Activated CD8-positive, alpha-beta T cell treated with anti-CD3 and anti-CD28 coated beads, Interleukin-2, amount 10 ng/mL, durations not matched to agents 7 days and 5 days (primary cell): ENCODE results near the gene TSPAN9. TPM values are rescaled to one million over a fixed set of nuclear protein-coding genes. Genes with fewer than 3 reads are reported as not detected.

Experiments
- ATAC-seq: fragments of 150-1000 bp; cut with Tn5 transposase; one replicate; pipeline ENCODE4 v1.10.0; 2021; ENCODE audit warnings: moderate library complexity
- CTCF ChIA-PET: fragments of 350-600 bp; sonication (Branson Sonifier 250); formaldehyde crosslinking; loops from one replicate; lab custom pipeline; 2021; ENCODE audit warnings: antibody characterized with exemption; lab: Charles Lee
- POLR2A ChIA-PET: fragments of 350-600 bp; sonication (Branson Sonifier 250); formaldehyde crosslinking; loops from one replicate; lab custom pipeline; 2021; ENCODE audit warnings: antibody characterized with exemption; lab: Charles Lee
- DNase-seq: peaks from one replicate; pipeline ENCODE4 v3.0.0-alpha.2; 2020
- H3K27ac Mint-ChIP-seq: one replicate; pipeline ENCODE4 v1.8.0; 2021; ENCODE audit warnings: mild to moderate bottlenecking, mixed read lengths
- H3K27me3 Mint-ChIP-seq: one replicate; pipeline ENCODE4 v1.8.0; 2021; ENCODE audit warnings: low read depth, mixed read lengths
- H3K36me3 Mint-ChIP-seq: one replicate; pipeline ENCODE4 v1.8.0; 2021; ENCODE audit warnings: low read depth, mixed read lengths
- H3K4me1 Mint-ChIP-seq: one replicate; pipeline ENCODE4 v1.8.0; 2021; ENCODE audit warnings: low read depth, mixed read lengths
- H3K4me3 Mint-ChIP-seq: one replicate; pipeline ENCODE4 v1.8.0; 2021; ENCODE audit warnings: mild to moderate bottlenecking, mixed read lengths
- H3K9me3 Mint-ChIP-seq: one replicate; pipeline ENCODE4 v1.8.0; 2022; ENCODE audit warnings: mixed read lengths; ENCODE audit not compliant: insufficient read depth
- total RNA-seq, 2 experiments: library from RNA; stranded (reverse); gene quantifications; one replicate each; pipeline ENCODE4 v1.2.3, GENCODE V29; 2021

TSPAN9 gene
- total RNA-seq, 2 experiments from 2014 or later = not detected

DNA sequence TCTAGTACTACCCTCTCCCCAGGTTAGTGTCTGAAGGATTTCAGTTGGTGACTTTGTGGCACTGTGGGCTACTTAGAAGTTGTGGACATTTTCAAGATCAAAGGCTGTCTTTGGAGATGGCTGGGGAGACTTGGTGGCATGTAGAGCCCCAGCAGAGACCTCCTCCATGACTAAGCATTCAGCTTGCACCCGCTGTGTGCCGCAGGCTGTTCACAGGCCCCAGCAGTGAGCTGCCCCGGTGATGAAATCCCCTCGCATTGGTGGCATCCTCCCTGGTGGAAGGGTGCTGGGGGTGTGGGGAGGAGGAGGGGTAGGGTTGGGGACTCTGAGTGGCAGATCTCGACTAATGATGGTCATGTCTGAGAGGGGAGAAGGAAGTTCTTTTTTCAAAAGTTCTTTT, 173.9 kb downstream of the TSPAN9 start:
- ATAC-seq = no peak
- ChIA-PET POLR2A (no interaction called here), CTCF (interaction anchor here (1.2 kb wide), 1 partner anchor 25 kb away, joined by 3 read pairs; no protein-coding TSS in a partner anchor)
- Mint-ChIP-seq H3K27ac (no peak overlapping the region), H3K4me1 (peaks cover 10% of the 10 kb centered on the region), H3K9me3 (no peaks in the 10 kb centered on the region), H3K27me3 (peaks cover 10% of the 10 kb centered on the region), H3K36me3 (no peaks in the 10 kb centered on the region), H3K4me3 (no peak overlapping the region)
- no peak for DNase-seq

DNA sequence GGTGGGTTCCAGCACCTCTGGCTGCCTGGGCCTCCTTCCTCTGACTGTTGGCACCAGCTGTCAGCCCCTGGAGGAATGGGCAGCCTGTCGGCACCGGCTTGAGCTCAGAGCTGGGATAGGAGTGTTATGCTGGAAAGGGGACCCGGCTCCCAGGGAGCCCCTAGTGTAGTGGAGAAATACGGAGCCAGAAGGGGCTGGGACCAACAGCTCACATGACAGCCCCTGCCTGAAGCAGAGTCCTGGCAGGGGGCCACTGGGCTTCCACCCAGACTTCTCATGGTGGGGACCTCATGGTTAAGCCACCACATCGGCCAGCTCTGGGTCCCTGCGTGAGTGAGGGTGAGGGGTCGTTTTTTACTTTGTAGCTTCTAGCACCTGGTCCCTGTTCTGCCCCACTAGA, 174.5 kb downstream of the TSPAN9 start:
- ChIA-PET POLR2A (no interaction called here), CTCF (interaction anchor here (1.2 kb wide), 1 partner anchor 24 kb away, joined by 3 read pairs; no protein-coding TSS in a partner anchor)
- Mint-ChIP-seq H3K9me3 (no peaks in the 10 kb centered on the region), H3K36me3 (no peaks in the 10 kb centered on the region), H3K27me3 (peaks cover 10% of the 10 kb centered on the region), H3K4me3 (no peak overlapping the region), H3K4me1 (peaks cover 10% of the 10 kb centered on the region), H3K27ac (no peak overlapping the region)
- ATAC-seq (no peak), DNase-seq (no peak)

DNA sequence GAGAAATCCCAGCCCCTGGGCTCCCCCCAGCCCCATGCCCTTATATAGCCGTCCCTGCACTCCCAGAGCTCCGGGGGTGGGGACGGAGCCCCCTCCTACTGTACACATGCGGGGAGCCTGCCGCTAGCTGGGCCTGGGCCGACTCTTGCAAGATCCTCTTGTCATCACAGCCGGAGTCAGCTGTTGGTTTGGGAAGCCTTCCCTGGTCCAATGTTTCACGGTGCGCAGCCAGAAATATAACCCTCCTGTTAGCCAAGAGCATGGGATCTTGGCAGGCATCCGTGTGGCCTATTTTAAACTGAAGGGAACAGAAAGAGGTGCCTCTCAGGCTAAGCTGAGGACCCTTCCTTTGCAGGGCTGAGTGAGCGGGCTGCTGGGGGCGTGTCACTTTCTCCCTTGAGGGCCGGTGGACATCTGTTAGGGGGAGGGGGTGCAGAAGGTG, 175.3 kb downstream of the TSPAN9 start:
- H3K4me1 Mint-ChIP-seq = peaks cover 10% of the 10 kb centered on the region
- CTCF ChIA-PET = interaction anchor here (1.2 kb wide), 1 partner anchor 23 kb away, joined by 3 read pairs; no protein-coding TSS in a partner anchor
- no peaks in the 10 kb centered on the region for H3K36me3 Mint-ChIP-seq

DNA sequence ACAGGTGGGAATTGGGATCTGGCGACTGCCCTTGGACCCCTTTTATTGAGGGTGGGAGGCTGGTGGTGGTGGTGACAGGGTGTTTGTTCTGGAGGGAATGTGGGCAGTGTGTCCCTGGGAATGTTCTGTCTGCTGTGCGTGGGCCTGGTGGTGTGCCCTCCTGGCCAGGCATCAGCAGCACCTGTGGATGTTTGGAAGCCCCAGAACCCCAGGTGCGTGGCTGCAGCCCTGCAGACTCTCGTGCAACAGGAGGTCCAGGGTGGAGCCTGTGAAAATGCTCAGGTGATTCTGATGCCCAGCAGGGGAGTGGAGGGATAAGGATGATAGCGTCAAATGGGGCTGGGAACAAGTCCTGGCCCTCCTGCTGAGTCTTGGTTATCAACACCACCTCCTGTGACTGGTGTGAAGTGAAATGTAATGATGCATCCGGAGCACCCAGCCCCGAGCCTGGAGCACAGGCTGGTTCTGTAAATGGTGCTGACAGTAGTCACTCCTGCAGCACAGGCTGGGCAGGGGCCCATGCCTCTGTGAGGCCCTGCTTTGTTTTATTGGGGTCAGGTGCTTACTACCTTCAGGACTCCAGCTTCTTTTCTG, 176.6 kb downstream of the TSPAN9 start:
- CTCF ChIA-PET = no interaction called here
- H3K4me1 Mint-ChIP-seq = peaks cover 8% of the 10 kb centered on the region
- no peak for ATAC-seq

More for the DNA sequence above, 175.3 kb downstream of the TSPAN9 start:
- POLR2A ChIA-PET = no interaction called here
- ATAC-seq (no peak), DNase-seq (no peak)
- H3K9me3 Mint-ChIP-seq = no peaks in the 10 kb centered on the region
- no peak overlapping the region for H3K4me3 Mint-ChIP-seq
- H3K27ac Mint-ChIP-seq = no peak overlapping the region
- H3K27me3 Mint-ChIP-seq = peaks cover 10% of the 10 kb centered on the region

DNA sequence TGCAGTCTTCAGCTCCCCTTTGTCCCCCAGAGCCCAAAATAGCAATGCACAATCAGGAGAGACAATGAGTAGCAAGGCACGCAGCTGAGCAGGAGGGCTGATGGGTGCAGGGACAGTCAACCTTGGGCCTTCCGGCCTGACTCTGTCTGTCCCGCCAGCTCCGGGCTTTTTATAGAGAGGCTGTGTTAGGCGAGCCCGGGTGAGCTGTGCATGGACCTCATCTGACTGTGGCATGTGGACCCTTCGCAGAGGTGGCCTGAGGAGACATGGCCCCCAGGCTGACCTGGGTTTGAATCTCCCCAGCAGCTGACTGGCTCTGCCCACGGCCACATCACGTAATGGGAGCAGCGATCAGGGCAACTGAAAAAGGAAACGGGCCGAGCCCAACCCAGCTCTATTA, 177.9 kb downstream of the TSPAN9 start:
- no peaks in the 10 kb centered on the region for H3K36me3 Mint-ChIP-seq
- POLR2A ChIA-PET = no interaction called here
- no peak overlapping the region for H3K27ac Mint-ChIP-seq
- no peak overlapping the region for H3K4me3 Mint-ChIP-seq
- CTCF ChIA-PET = interaction anchor here (0.8 kb wide), 1 partner anchor 27 kb away, joined by 3 read pairs; no protein-coding TSS in a partner anchor
- H3K4me1 Mint-ChIP-seq = no peaks in the 10 kb centered on the region
- no peaks in the 10 kb centered on the region for H3K9me3 Mint-ChIP-seq
- no peak for DNase-seq
- peaks cover 2% of the 10 kb centered on the region for H3K27me3 Mint-ChIP-seq
- ATAC-seq = no peak

More for the DNA sequence above, 176.6 kb downstream of the TSPAN9 start:
- H3K36me3 Mint-ChIP-seq = no peaks in the 10 kb centered on the region
- H3K4me3 Mint-ChIP-seq = no peak overlapping the region
- H3K9me3 Mint-ChIP-seq = no peaks in the 10 kb centered on the region
- POLR2A ChIA-PET = no interaction called here
- no peak overlapping the region for H3K27ac Mint-ChIP-seq
- H3K27me3 Mint-ChIP-seq = peaks cover 9% of the 10 kb centered on the region
- DNase-seq = no peak

DNA sequence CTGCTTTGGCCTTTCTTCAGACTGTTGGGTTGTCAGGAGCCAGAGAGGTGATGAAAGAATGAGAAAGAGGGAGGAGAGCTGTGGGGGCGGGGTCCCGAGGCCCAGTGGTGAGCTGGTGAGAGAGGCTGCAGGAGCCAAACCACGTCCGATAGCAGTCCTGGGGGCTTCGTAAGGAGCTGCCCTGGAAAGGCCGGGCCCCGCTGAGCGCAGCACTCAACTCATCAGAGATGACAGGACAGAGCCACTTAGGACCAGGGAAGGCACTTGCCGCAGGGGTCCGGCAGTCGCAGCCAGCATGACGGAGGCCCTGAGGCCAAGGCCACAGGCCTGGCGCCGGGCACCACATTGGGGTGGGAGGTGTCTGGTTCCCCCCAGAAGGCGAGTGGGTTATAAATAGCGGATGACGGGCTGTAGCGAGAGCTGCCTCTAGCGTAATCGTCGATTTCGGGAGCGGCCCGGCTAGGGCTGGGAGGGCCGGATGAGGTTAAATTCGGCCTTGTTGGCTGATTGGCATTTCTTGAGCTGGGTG, 179.0 kb downstream of the TSPAN9 start:
- ATAC-seq = no peak
- POLR2A ChIA-PET = no interaction called here
- DNase-seq = no peak
- no peaks in the 10 kb centered on the region for H3K36me3 Mint-ChIP-seq
- H3K4me3 Mint-ChIP-seq = no peak overlapping the region
- H3K27me3 Mint-ChIP-seq = no peaks in the 10 kb centered on the region
- CTCF ChIA-PET = interaction anchor here (1.0 to 1.4 kb wide), 3 partner anchors 19 to 44 kb away, joined by 3 to 5 read pairs (median 4); no protein-coding TSS in a partner anchor
- no peaks in the 10 kb centered on the region for H3K9me3 Mint-ChIP-seq
- H3K27ac Mint-ChIP-seq = no peak overlapping the region
- H3K4me1 Mint-ChIP-seq = no peaks in the 10 kb centered on the region

DNA sequence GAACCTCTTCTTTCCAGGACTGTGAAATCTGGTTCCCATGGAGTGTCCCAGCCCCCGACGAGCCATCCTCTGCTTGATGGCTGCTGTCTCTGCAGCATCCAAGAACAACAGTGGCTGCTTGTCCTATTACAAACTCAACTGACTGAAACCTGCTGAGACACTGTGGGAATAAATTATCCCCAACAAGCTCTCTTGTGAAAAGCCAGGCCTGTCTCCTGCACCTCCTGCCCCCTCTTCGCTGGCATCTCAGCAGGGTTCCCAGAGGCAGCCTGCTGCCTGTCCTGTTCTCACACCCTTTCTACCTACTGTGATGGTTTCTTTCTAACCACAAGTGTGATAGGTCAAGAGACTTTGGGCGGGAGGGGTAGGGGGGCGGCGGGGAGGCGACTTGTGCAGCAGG, 180.2 kb downstream of the TSPAN9 start:
- no peak for DNase-seq
- Mint-ChIP-seq H3K4me3 (no peak overlapping the region), H3K27ac (no peak overlapping the region), H3K9me3 (no peaks in the 10 kb centered on the region), H3K36me3 (no peaks in the 10 kb centered on the region), H3K27me3 (no peaks in the 10 kb centered on the region), H3K4me1 (no peaks in the 10 kb centered on the region)
- POLR2A ChIA-PET = interaction anchor here (0.5 kb wide), 1 partner anchor 215 kb away, joined by 3 read pairs; no protein-coding TSS in a partner anchor
- CTCF ChIA-PET = interaction anchor here (1.4 kb wide), 1 partner anchor 18 kb away, joined by 5 read pairs; no protein-coding TSS in a partner anchor
- no peak for ATAC-seq

DNA sequence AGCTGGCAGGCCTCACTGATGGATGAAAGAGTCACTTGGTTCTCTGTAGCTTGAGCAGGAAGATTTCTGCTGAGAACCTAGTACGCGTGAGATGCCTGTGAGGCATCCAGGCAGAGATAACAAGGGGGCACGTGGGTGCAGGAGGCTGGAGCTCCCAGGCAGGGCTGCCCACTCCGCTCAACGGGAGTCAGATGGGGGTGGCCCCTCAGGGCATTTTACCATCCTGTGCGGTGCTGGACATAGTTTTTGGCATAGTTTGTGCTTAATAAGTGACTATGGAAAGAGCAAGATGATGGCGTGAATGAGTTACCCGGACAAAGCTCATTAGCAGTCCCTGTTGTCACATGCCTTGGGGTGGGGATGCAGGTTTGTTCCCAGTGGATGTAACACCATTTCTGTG, 182.8 kb downstream of the TSPAN9 start:
- H3K27me3 Mint-ChIP-seq = no peaks in the 10 kb centered on the region
- H3K4me1 Mint-ChIP-seq = no peaks in the 10 kb centered on the region
- no peaks in the 10 kb centered on the region for H3K36me3 Mint-ChIP-seq
- no peak overlapping the region for H3K27ac Mint-ChIP-seq
- no peaks in the 10 kb centered on the region for H3K9me3 Mint-ChIP-seq
- POLR2A ChIA-PET = no interaction called here
- ATAC-seq = no peak
- CTCF ChIA-PET = interaction anchor here (1.5 kb wide), 1 partner anchor 40 kb away, joined by 4 read pairs; no protein-coding TSS in a partner anchor
- DNase-seq = no peak
- no peak overlapping the region for H3K4me3 Mint-ChIP-seq

DNA sequence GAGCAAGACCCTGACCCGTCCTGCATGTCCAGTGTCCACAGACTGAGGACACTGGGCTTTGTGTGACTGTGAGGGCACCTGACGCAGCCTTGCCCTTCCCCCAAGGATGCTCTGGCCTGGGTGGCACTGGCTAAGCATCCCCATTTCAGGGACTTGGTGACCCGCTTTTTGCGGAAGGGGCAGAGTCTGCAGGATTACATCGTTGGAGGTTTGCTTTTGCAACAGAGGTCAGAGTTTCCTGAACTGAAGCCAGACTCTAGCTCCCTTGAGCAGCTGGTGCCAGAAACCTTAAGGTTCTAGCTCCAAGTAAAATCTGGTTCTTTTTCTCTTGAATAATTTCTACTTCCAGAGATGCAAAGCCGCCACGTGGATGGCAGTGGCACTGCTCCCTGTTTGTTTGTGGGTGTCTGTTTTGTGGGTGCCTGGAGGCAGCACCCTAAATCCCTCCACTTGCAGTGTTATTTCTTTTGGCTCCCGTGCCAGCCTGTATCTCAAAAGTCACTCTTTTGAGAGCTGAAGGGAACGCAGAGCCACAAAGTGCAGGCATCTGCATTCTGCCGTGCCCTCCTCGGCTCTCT, 184.7 kb downstream of the TSPAN9 start:
- H3K4me3 Mint-ChIP-seq = no peak overlapping the region
- no peak overlapping the region for H3K27ac Mint-ChIP-seq
- H3K4me1 Mint-ChIP-seq = no peaks in the 10 kb centered on the region
- ATAC-seq (no peak), DNase-seq (no peak)
- CTCF ChIA-PET = interaction anchor here (1.1 to 1.7 kb wide), 2 partner anchors 13 to 38 kb away, joined by 5 read pairs; no protein-coding TSS in a partner anchor
- no peaks in the 10 kb centered on the region for H3K9me3 Mint-ChIP-seq
- H3K27me3 Mint-ChIP-seq = no peaks in the 10 kb centered on the region
- H3K36me3 Mint-ChIP-seq = no peaks in the 10 kb centered on the region
- POLR2A ChIA-PET = no interaction called here

DNA sequence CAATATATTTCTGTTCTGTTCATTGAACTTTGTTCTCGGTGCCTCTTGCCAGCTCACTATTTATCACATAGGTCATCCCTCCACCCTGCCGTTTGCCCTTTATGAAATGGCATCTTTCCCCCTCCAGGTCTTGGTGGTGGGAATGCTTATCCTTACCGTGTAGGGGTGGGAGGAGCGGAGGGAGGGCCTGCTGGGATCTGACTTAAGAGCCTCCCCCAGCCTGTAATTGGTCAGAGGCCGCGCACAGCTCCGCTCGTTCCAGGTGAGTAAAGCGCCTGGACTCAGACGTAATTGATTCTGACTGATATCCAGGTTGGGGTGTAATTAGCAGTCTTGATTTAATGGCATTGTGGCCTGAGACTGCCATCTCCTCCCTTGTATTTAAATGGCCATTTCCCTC, 185.3 kb downstream of the TSPAN9 start:
- ChIA-PET CTCF (interaction anchor here (1.1 to 1.7 kb wide), 2 partner anchors 13 to 38 kb away, joined by 5 read pairs; no protein-coding TSS in a partner anchor), POLR2A (no interaction called here)

DNA sequence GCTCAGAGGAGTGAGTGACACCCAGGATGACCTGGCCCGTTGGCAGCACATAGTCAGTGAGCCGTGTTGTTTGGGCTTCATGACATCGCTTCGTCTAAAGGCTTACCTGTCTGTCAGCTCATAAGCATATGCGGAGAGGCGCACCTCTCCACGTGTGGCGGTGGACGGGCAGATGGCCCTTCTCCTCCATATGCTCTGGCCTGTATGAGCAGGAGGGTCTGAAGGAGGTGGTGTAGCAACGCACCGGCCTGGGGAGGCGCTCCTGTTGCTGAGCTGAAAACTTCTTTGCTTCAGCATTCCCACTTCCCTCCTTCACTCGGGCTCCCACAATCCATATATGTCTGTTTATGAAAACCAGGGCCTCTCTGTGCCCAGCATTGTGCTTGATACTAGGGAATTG, 186.1 kb downstream of the TSPAN9 start:
- POLR2A ChIA-PET = no interaction called here
- H3K27ac Mint-ChIP-seq = no peak overlapping the region
- no peak overlapping the region for H3K4me3 Mint-ChIP-seq
- H3K4me1 Mint-ChIP-seq = no peaks in the 10 kb centered on the region
- no peaks in the 10 kb centered on the region for H3K27me3 Mint-ChIP-seq
- ATAC-seq (no peak), DNase-seq (no peak)
- no peaks in the 10 kb centered on the region for H3K9me3 Mint-ChIP-seq
- CTCF ChIA-PET = no interaction called here
- H3K36me3 Mint-ChIP-seq = no peaks in the 10 kb centered on the region

More for the DNA sequence above, 185.3 kb downstream of the TSPAN9 start:
- no peak overlapping the region for H3K4me3 Mint-ChIP-seq
- ATAC-seq (no peak), DNase-seq (no peak)
- no peaks in the 10 kb centered on the region for H3K4me1 Mint-ChIP-seq
- H3K9me3 Mint-ChIP-seq = no peaks in the 10 kb centered on the region
- no peaks in the 10 kb centered on the region for H3K36me3 Mint-ChIP-seq
- no peaks in the 10 kb centered on the region for H3K27me3 Mint-ChIP-seq
- H3K27ac Mint-ChIP-seq = no peak overlapping the region
